H9 (cell line): Measurements from ENCODE around the gene AMH. TPM values are rescaled to one million over a fixed set of nuclear protein-coding genes. Genes with fewer than 3 reads are reported as not detected.

Source experiments
- DNase-seq: peaks from one replicate; pipeline ENCODE4 v3.0.0-alpha.2; 2017
- H2AFZ ChIP-seq: one replicate; pipeline ENCODE4 v1.6.1; 2013; ENCODE audit warnings: mild to moderate bottlenecking, low read length, control low read depth, moderate library complexity
- H2AK5ac ChIP-seq: 2 replicates; pipeline ENCODE4 v1.6.1; 2013; ENCODE audit warnings: low read length, control low read depth, mixed read lengths; ENCODE audit not compliant: insufficient read length
- H2BK120ac ChIP-seq: one replicate; pipeline ENCODE4 v1.6.1; 2013; ENCODE audit warnings: low read depth, mild to moderate bottlenecking, low read length, control low read depth, inconsistent platforms; ENCODE audit not compliant: poor library complexity, severe bottlenecking
- H2BK12ac ChIP-seq: 2 replicates; pipeline ENCODE4 v1.6.1; 2013; ENCODE audit warnings: low read length, control low read depth, mixed read lengths, low read depth; ENCODE audit not compliant: insufficient read length
- H2BK15ac ChIP-seq: 2 replicates; pipeline ENCODE4 v1.6.1; 2013; ENCODE audit warnings: low read depth, low read length, control low read depth
- H2BK20ac ChIP-seq: one replicate; pipeline ENCODE4 v1.6.1; 2013; ENCODE audit warnings: low read depth, mild to moderate bottlenecking, low read length, control low read depth, inconsistent platforms; ENCODE audit not compliant: poor library complexity, severe bottlenecking
- H2BK5ac ChIP-seq: 2 replicates; pipeline ENCODE4 v1.6.1; 2013; ENCODE audit warnings: low read length, control low read depth, mixed read lengths; ENCODE audit not compliant: insufficient read length
- H3K14ac ChIP-seq: 2 replicates; pipeline ENCODE4 v1.6.1; 2013; ENCODE audit warnings: low read length, control low read depth; ENCODE audit not compliant: insufficient read depth
- H3K18ac ChIP-seq: 2 replicates; pipeline ENCODE4 v1.6.1; 2013; ENCODE audit warnings: low read depth, mild to moderate bottlenecking, mixed read lengths, low read length, control low read depth; ENCODE audit not compliant: insufficient read length
- H3K23ac ChIP-seq: 2 replicates; pipeline ENCODE4 v1.6.1; 2013; ENCODE audit warnings: low read length, control low read depth, mixed read lengths, low read depth; ENCODE audit not compliant: insufficient read length
- H3K23me2 ChIP-seq: 2 replicates; pipeline ENCODE4 v1.6.1; 2013; ENCODE audit warnings: low read depth, mild to moderate bottlenecking, mixed read lengths, low read length, control low read depth; ENCODE audit not compliant: insufficient read length, poor library complexity, severe bottlenecking
- H3K27ac ChIP-seq: 2 replicates; pipeline ENCODE4 v1.5.1; 2013; ENCODE audit warnings: low read length, control low read depth, mixed read lengths, low read depth; ENCODE audit not compliant: insufficient read length
- H3K27me3 ChIP-seq: 2 replicates; pipeline ENCODE4 v1.6.1; 2013; ENCODE audit warnings: low read length, control low read depth, inconsistent platforms; ENCODE audit not compliant: insufficient read depth
- H3K4ac ChIP-seq: 2 replicates; pipeline ENCODE4 v1.6.1; 2013; ENCODE audit warnings: low read depth, mild to moderate bottlenecking, control low read depth, inconsistent platforms, low read length, moderate library complexity
- H3K4me1 ChIP-seq: 2 replicates; pipeline ENCODE4 v1.6.1; 2013; ENCODE audit warnings: low read length, control low read depth, inconsistent platforms; ENCODE audit not compliant: insufficient read depth
- H3K4me2 ChIP-seq: 2 replicates; pipeline ENCODE4 v1.6.1; 2013; ENCODE audit warnings: low read length, control low read depth, mixed read lengths; ENCODE audit not compliant: insufficient read length, insufficient read depth
- H3K56ac ChIP-seq: 2 replicates; pipeline ENCODE4 v1.6.1; 2013; ENCODE audit warnings: low read depth, mild to moderate bottlenecking, mixed read lengths, low read length, control low read depth; ENCODE audit not compliant: insufficient read length
- H3K79me1 ChIP-seq: 2 replicates; pipeline ENCODE4 v1.6.1; 2013; ENCODE audit warnings: low read depth, mild to moderate bottlenecking, moderate library complexity, low read length, control low read depth, inconsistent platforms; ENCODE audit not compliant: insufficient read depth, poor library complexity, severe bottlenecking
- H3K79me2 ChIP-seq: 2 replicates; pipeline ENCODE4 v1.6.1; 2013; ENCODE audit warnings: low read length, control low read depth, inconsistent platforms; ENCODE audit not compliant: insufficient read depth
- H3K9ac ChIP-seq: 2 replicates; pipeline ENCODE4 v1.6.1; 2013; ENCODE audit warnings: low read length, control low read depth, mixed read lengths; ENCODE audit not compliant: insufficient read length; ENCODE audit errors: extremely low read depth
- H3K9me3 ChIP-seq: one replicate; pipeline ENCODE4 v1.6.1; 2013; ENCODE audit warnings: low read depth, low read length, inconsistent platforms; ENCODE audit not compliant: control insufficient read depth
- H3T11ph ChIP-seq: one replicate; pipeline ENCODE4 v1.6.1; 2013; ENCODE audit warnings: mild to moderate bottlenecking, low read length, control low read depth, inconsistent platforms
- H4K20me1 ChIP-seq: one replicate; pipeline ENCODE4 v1.6.1; 2013; ENCODE audit not compliant: control insufficient read depth, insufficient read length, insufficient read depth
- H4K5ac ChIP-seq: 2 replicates; pipeline ENCODE4 v1.6.1; 2013; ENCODE audit warnings: low read depth, mild to moderate bottlenecking, mixed read lengths, low read length, control low read depth; ENCODE audit not compliant: insufficient read length
- H4K8ac ChIP-seq: replicated peaks from 2 replicates; pipeline ENCODE4 v1.6.1; 2013; ENCODE audit warnings: low read length, control low read depth, mixed read lengths, low read depth; ENCODE audit not compliant: insufficient read length
- H4K91ac ChIP-seq: 2 replicates; pipeline ENCODE4 v1.6.1; 2013; ENCODE audit warnings: low read depth, mild to moderate bottlenecking, moderate library complexity, mixed read lengths, low read length, control low read depth; ENCODE audit not compliant: insufficient read length
- H3K27ac Mint-ChIP-seq, 3 experiments: 2 replicates in 2 of 3; 3 replicates in 1 of 3; pipeline ENCODE4 v1.8.0; 2020 to 2021; ENCODE audit warnings: mixed read lengths in 3 of 3, mild to moderate bottlenecking in 1 of 3, moderate library complexity in 1 of 3
- H3K27me3 Mint-ChIP-seq: 2 replicates; pipeline ENCODE4 v1.8.0; 2021; ENCODE audit warnings: low read depth, mild to moderate bottlenecking, moderate library complexity, mixed read lengths
- H3K36me3 Mint-ChIP-seq, 3 experiments: 2 replicates in 2 of 3; 3 replicates in 1 of 3; pipeline ENCODE4 v1.8.0; 2020 to 2021; ENCODE audit warnings: low read depth in 3 of 3, mixed read lengths in 3 of 3; ENCODE audit not compliant: insufficient read depth in 1 of 3
- H3K4me1 Mint-ChIP-seq, 2 experiments: 2 replicates each; pipeline ENCODE4 v1.8.0; 2020; ENCODE audit warnings: mixed read lengths in 2 of 2
- H3K4me3 Mint-ChIP-seq, 2 experiments: 2 replicates in 1 of 2; 3 replicates in 1 of 2; pipeline ENCODE4 v1.8.0; 2020 to 2021; ENCODE audit warnings: mild to moderate bottlenecking in 2 of 2, mixed read lengths in 2 of 2, moderate library complexity in 1 of 2
- H3K9me3 Mint-ChIP-seq, 2 experiments: 2 replicates in 1 of 2; 3 replicates in 1 of 2; pipeline ENCODE4 v1.8.0; 2020; ENCODE audit warnings: mild to moderate bottlenecking in 2 of 2, mixed read lengths in 2 of 2, moderate library complexity in 1 of 2
- WGBS: extraction: QIAGEN DNeasy Blood & Tissue Kit; methylation state at CpG from one replicate; pipeline ENCODE4 v1.1.7; 2013; ENCODE audit warnings: missing lambda C conversion rate, low lambda C conversion rate, mixed read lengths; ENCODE audit not compliant: insufficient read length; ENCODE audit errors: extremely low coverage; 5-methylcytosine and 5-hydroxymethylcytosine counted together
- total RNA-seq: library from RNA; stranded (reverse); gene quantifications from 2 replicates; pipeline ENCODE4 v1.2.1, GENCODE V29; 2021
- TF ChIP-seq, protein P1 (sequence below): fragments of 200-600 bp; sonication (generic); conservative IDR thresholded peaks from 3 replicates; pipeline ENCODE4 v1.8.0; 2021; ENCODE audit warnings: antibody characterized with exemption, mild to moderate bottlenecking

Gene AMH
- total RNA-seq, 1 experiment from 2014 or later, result 70.7 TPM

DNA sequence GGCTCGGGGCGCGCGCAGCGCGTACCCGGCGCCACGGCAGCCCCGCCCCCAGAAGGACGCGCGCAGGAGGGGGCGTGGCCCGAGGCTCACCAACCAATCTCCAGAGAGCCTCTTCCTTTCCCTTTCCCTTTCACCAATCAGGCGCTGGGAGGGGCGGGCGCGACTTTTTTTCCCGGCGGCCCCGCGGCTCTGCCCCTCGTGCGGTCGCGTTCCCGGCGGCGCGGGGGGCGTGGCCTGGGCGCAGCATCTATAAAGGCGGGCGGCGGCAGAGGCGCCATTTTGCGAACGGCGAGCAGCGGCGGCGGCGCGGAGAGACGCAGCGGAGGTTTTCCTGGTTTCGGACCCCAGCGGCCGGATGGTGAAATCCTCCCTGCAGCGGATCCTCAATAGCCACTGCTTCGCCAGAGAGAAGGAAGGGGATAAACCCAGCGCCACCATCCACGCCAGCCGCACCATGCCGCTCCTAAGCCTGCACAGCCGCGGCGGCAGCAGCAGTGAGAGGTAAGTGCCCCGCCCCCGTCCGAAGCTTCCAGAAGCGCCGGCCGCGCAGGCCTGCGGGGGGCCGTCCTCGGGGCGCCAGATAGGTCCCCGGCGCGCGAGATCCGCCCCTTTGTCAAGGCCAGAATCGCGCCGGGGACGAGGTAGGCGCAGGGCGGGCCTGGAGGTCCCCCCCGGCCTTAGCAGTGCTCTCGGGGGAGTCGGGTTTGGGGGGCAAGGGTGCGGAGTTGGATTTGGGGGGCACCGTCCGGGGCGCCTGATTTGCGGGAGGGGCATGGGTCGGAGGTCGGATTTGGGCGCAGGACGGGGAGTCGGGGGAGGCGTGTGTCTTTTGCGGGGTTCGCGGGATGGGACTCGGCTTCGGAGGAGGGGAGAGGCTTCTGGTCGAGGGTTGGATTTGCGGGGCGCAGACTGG lies 20.4 kb downstream of the AMH start:
- peaks cover 18 to 31% of the 10 kb centered on the region in 2 experiments for H3K4me1 Mint-ChIP-seq
- H2AK5ac ChIP-seq, result no peak overlapping the region
- no peak overlapping the region for H3T11ph ChIP-seq
- no peaks in the 10 kb centered on the region for H3K79me1 ChIP-seq
- no peak overlapping the region for H3K27ac ChIP-seq
- H3K4me3 Mint-ChIP-seq, result peak overlapping the region; percentile 91 to 97
- peak; percentile 97 for DNase-seq
- H2BK5ac ChIP-seq, result no peak overlapping the region
- H2BK15ac ChIP-seq, result no peak overlapping the region; the same call in 1 of the 2 replicates
- H2BK12ac ChIP-seq, result no peak overlapping the region
- peaks cover 8% of the 10 kb centered on the region for H3K27me3 Mint-ChIP-seq
- peak overlapping the region; percentile 61 for H3K4me2 ChIP-seq
- TF ChIP-seq, protein P1, sequence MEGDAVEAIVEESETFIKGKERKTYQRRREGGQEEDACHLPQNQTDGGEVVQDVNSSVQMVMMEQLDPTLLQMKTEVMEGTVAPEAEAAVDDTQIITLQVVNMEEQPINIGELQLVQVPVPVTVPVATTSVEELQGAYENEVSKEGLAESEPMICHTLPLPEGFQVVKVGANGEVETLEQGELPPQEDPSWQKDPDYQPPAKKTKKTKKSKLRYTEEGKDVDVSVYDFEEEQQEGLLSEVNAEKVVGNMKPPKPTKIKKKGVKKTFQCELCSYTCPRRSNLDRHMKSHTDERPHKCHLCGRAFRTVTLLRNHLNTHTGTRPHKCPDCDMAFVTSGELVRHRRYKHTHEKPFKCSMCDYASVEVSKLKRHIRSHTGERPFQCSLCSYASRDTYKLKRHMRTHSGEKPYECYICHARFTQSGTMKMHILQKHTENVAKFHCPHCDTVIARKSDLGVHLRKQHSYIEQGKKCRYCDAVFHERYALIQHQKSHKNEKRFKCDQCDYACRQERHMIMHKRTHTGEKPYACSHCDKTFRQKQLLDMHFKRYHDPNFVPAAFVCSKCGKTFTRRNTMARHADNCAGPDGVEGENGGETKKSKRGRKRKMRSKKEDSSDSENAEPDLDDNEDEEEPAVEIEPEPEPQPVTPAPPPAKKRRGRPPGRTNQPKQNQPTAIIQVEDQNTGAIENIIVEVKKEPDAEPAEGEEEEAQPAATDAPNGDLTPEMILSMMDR, result peak; percentile 27; the same call in 1 of the 3 replicates
- H3K4ac ChIP-seq, result peak overlapping the region; percentile 13; the same call in 1 of the 2 replicates
- peak overlapping the region; percentile 51 to 97 (median 94); a peak in 6 of 7 replicates for H3K27ac Mint-ChIP-seq
- H3K9me3 Mint-ChIP-seq, result no peaks in the 10 kb centered on the region; a peak in 3 of 5 replicates
- H3K18ac ChIP-seq, result peak overlapping the region; percentile 99
- no peak overlapping the region for H4K5ac ChIP-seq
- H3K36me3 Mint-ChIP-seq, result peaks cover 18 to 38% (median 25%) of the 10 kb centered on the region in 3 experiments
- no peak overlapping the region for H2AFZ ChIP-seq
- H4K20me1 ChIP-seq, result peaks cover 2% of the 10 kb centered on the region
- H4K91ac ChIP-seq, result peak overlapping the region; percentile 81
- no peak overlapping the region for H2BK20ac ChIP-seq
- H3K9ac ChIP-seq, result peak overlapping the region; percentile 99
- no peaks in the 10 kb centered on the region for H3K9me3 ChIP-seq
- peaks cover 4% of the 10 kb centered on the region for H3K23me2 ChIP-seq
- peaks cover 24% of the 10 kb centered on the region; the same call in 1 of the 2 replicates for H3K79me2 ChIP-seq
- H3K14ac ChIP-seq, result peak overlapping the region; percentile 97
- no CpG with 5 or more reads among the region's 103 CpGs for WGBS
- no peak overlapping the region for H3K56ac ChIP-seq
- 0 out of 2 replicates have a peak, but pooled peaks cover 2% of the 10 kb centered on the region for H3K4me1 ChIP-seq
- H2BK120ac ChIP-seq, result no peak overlapping the region
- H3K27me3 ChIP-seq, result no peaks in the 10 kb centered on the region
- H4K8ac ChIP-seq, result no peak overlapping the region
- no peak overlapping the region for H3K23ac ChIP-seq
